Measurements from ENCODE around the gene PNMA5.

DNA sequence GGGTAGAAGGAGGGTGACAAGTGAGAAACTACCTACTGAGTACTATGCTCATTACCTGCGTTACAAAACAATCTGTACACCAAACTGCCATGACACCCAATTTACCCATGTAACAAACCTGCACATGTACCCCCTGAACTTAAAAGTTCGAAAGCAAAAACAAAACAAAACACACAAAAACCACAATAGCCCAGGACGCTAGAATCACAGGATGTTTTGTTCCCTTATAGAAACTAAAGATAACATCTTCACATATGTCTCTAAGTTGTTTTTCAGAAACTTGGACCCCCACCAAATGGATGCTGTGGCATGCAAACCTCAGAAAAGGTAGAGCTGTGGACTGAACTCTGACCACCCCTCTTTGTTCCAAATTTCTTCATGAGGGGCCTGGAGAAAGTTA is 25.2 kb upstream of the PNMA5 start:
- TF ChIP-seq, protein P1, sequence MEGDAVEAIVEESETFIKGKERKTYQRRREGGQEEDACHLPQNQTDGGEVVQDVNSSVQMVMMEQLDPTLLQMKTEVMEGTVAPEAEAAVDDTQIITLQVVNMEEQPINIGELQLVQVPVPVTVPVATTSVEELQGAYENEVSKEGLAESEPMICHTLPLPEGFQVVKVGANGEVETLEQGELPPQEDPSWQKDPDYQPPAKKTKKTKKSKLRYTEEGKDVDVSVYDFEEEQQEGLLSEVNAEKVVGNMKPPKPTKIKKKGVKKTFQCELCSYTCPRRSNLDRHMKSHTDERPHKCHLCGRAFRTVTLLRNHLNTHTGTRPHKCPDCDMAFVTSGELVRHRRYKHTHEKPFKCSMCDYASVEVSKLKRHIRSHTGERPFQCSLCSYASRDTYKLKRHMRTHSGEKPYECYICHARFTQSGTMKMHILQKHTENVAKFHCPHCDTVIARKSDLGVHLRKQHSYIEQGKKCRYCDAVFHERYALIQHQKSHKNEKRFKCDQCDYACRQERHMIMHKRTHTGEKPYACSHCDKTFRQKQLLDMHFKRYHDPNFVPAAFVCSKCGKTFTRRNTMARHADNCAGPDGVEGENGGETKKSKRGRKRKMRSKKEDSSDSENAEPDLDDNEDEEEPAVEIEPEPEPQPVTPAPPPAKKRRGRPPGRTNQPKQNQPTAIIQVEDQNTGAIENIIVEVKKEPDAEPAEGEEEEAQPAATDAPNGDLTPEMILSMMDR (IDR thresholded peaks at IDR 0.05; ENCODE audit: insufficient read depth, low read length), result no peak
- TF ChIP-seq POLR2AphosphoS5 (IDR thresholded peaks at IDR 0.05; ENCODE audit: low read depth), result no peak

Measured in HL-60 (cell line).